Stomach (tissue), 9 donors: Measurements from ENCODE around the gene ATXN1. TPM values are rescaled to one million over a fixed set of nuclear protein-coding genes. Genes with fewer than 3 reads are reported as not detected.

Experiments
- DNase-seq, 2 donors: peaks; one replicate each; pipeline versions ENCODE4 v3.0.0 to v3.0.0-alpha.2; 2013 to 2019
- H3K27ac ChIP-seq, 5 donors: fragments of 200-600 bp in 4 of 5; sonication (generic) in 4 of 5; one replicate each; pipeline ENCODE4 v1.5.1; 2013 to 2019; ENCODE audit warnings: mild to moderate bottlenecking in 1 of 5, moderate library complexity in 1 of 5
- H3K27me3 ChIP-seq, 3 donors: fragments of 200-600 bp; sonication (generic); one replicate each; pipeline ENCODE4 v1.5.1; 2017 to 2019; ENCODE audit warnings: mixed run types in 1 of 3
- H3K36me3 ChIP-seq, 4 donors: fragments of 200-600 bp; sonication (generic); 1 replicate in 3 of 4; 2 replicates in 1 of 4; pipeline ENCODE4 v1.5.1; 2016 to 2019
- H3K4me1 ChIP-seq, 4 donors: fragments of 200-600 bp; sonication (generic); one replicate each; pipeline ENCODE4 v1.5.1; 2016 to 2019
- H3K4me3 ChIP-seq, 4 donors: fragments of 200-600 bp; sonication (generic) in 3 of 4; one replicate each; pipeline ENCODE4 v1.5.1; 2016 to 2019; ENCODE audit warnings: mild to moderate bottlenecking in 1 of 4
- H3K9me3 ChIP-seq, 4 donors: fragments of 200-600 bp; sonication (generic); one replicate each; pipeline ENCODE4 v1.5.1; 2016 to 2019
- CTCF ChIP-seq, 7 experiments: fragments of 450-650 bp in 4 of 7; fragments of 200-600 bp in 3 of 7; sonication (generic) in 3 of 7; IDR thresholded peaks; one replicate each; pipeline ENCODE4 v1.5.1; 2016 to 2019; ENCODE audit warnings: antibody characterized with exemption in 7 of 7, control low read depth in 2 of 7, mild to moderate bottlenecking in 1 of 7
- EP300 ChIP-seq: sonication (generic); formaldehyde crosslinking; IDR thresholded peaks from one replicate; pipeline ENCODE4 v1.6.1; 2017; ENCODE audit warnings: antibody characterized with exemption
- POLR2A ChIP-seq, 4 donors: fragments of 450-650 bp; IDR thresholded peaks; one replicate each; pipeline ENCODE4 v1.6.1; 2016; ENCODE audit warnings: antibody characterized with exemption in 4 of 4, control low read depth in 2 of 4, mild to moderate bottlenecking in 1 of 4, moderate library complexity in 1 of 4
- POLR2AphosphoS5 ChIP-seq, 3 donors: sonication (generic); formaldehyde crosslinking; IDR thresholded peaks; one replicate each; pipeline ENCODE4 v1.6.1; 2016; ENCODE audit warnings: antibody characterized with exemption in 3 of 3
- whole genome bisulfite sequencing, 5 donors: extraction: QIAGEN DNeasy Blood & Tissue Kit in 3 of 5; methylation state at CpG; one replicate each; pipeline versions ENCODE4 v1.1.5 to v1.1.7; 2013 to 2018; 5-methylcytosine and 5-hydroxymethylcytosine counted together
- intact Hi-C: fragments of 100-400 bp; cut with DNase I; formaldehyde crosslinking; loops from one replicate; pipeline ENCODE4 v1.15.1; 2023; ENCODE audit warnings: low total_unique reads
- polyA plus RNA-seq, 3 donors: library from polyadenylated mRNA; stranded (reverse); fragments of 200-250 nt; gene quantifications; one replicate each; pipeline ENCODE4 v1.2.3, GENCODE V29; 2013
- total RNA-seq, 5 donors: library from RNA; depleted of rRNA; stranded (reverse); fragments of >200 nt; gene quantifications; one replicate each; pipeline versions ENCODE4 v1.1.0 to v1.2.3, GENCODE V29; 2014 to 2016
- donor health status: healthy with polysubstance abuse.
- donor health status: Bipolar disorder and iron deficiency.
- donor health status: healthy.

The ATXN1 gene
- total and polyA plus RNA-seq, 8 donors = 5.2 to 106 (median 39.0) TPM

GRCh38 chr6:16608444-16608843 is 152.8 kb downstream of the ATXN1 start:
- no peak for TF ChIP-seq POLR2AphosphoS5 (IDR thresholded peaks at IDR 0.05)
- TF ChIP-seq EP300 = no peak
- no peak for TF ChIP-seq CTCF (IDR thresholded peaks at IDR 0.05)
- TF ChIP-seq POLR2A (IDR thresholded peaks at IDR 0.05) = no peak
- Histone ChIP-seq H3K4me3 (no peak overlapping the region), H3K9me3 (no peaks in the 10 kb centered on the region), H3K4me1 (no peaks in the 10 kb centered on the region), H3K27me3 (no peaks in the 10 kb centered on the region), H3K36me3 (peaks cover 0 to 15% (median 7%) of the 10 kb centered on the region in 4 donors), H3K27ac (no peak overlapping the region)
- intact Hi-C loops = no loop called here
- no peak for DNase-seq
- 69 to 93% (median 86%) methylated on average over 4 of the region's 4 CpGs for WGBS, 5 donors

DNA sequence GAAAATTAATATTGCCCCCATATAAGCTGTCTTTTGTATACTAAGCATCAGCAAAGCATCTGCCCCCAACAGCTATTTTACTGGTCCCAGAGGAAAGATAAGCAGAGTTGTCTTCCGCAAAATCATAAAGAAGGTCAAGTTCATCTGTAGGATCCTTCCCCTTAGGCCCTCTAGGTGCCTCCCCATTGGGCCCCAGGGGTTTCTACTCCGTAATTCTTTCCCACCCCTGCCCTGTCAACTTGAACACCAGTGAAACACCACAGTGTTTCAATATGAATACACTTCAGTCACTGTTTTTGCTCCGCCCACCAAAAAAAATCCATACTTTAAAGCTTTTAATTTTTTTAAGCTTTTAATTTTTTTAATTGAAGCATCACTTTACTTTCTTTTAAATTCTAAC is 159.2 kb downstream of the ATXN1 start:
- Histone ChIP-seq H3K4me1 (no peaks in the 10 kb centered on the region), H3K9me3 (no peaks in the 10 kb centered on the region), H3K36me3 (peaks cover 0 to 17% (median 11%) of the 10 kb centered on the region in 4 donors), H3K27ac (no peak overlapping the region), H3K27me3 (no peaks in the 10 kb centered on the region), H3K4me3 (no peak overlapping the region)
- intact Hi-C loops = no loop called here
- TF ChIP-seq CTCF (IDR thresholded peaks at IDR 0.05) (no peak), EP300 (no peak), POLR2A (IDR thresholded peaks at IDR 0.05) (no peak), POLR2AphosphoS5 (IDR thresholded peaks at IDR 0.05) (no peak)
- DNase-seq = no peak
- WGBS, 5 donors = 81 to 90% (median 88%) methylated on average over 3 of the region's 3 CpGs

- H3K4me1 ChIP-seq = no peaks in the 10 kb centered on the region
- intact Hi-C loops = no loop called here
- no peak overlapping the region for H3K4me3 ChIP-seq
- H3K27me3 ChIP-seq = no peaks in the 10 kb centered on the region
- H3K27ac ChIP-seq = no peak overlapping the region
- no peaks in the 10 kb centered on the region for H3K9me3 ChIP-seq
- peaks cover 0 to 19% (median 13%) of the 10 kb centered on the region in 4 donors for H3K36me3 ChIP-seq
- TF ChIP-seq EP300 (no peak), CTCF (IDR thresholded peaks at IDR 0.05) (no peak), POLR2A (IDR thresholded peaks at IDR 0.05) (no peak), POLR2AphosphoS5 (IDR thresholded peaks at IDR 0.05) (no peak)
- WGBS, 5 donors = 91 to 95% (median 93%) methylated on average over 4 of the region's 4 CpGs
- no peak for DNase-seq
These were observed 160.6 kb downstream of the ATXN1 start for GRCh38 chr6:16600701-16601100.

- Histone ChIP-seq H3K36me3 (peaks cover 0 to 19% (median 12%) of the 10 kb centered on the region in 4 donors), H3K4me3 (no peak overlapping the region), H3K9me3 (no peaks in the 10 kb centered on the region), H3K27ac (no peak overlapping the region), H3K27me3 (no peaks in the 10 kb centered on the region), H3K4me1 (no peaks in the 10 kb centered on the region)
- no peak for DNase-seq
- WGBS, 5 donors = 83 to 91% (median 89%) methylated on average over 3 of the region's 3 CpGs
- TF ChIP-seq POLR2AphosphoS5 (IDR thresholded peaks at IDR 0.05) = no peak
- TF ChIP-seq CTCF (IDR thresholded peaks at IDR 0.05) = no peak
- TF ChIP-seq EP300 = no peak
- no peak for TF ChIP-seq POLR2A (IDR thresholded peaks at IDR 0.05)
- intact Hi-C loops = no loop called here
These were observed 161.2 kb downstream of the ATXN1 start for GRCh38 chr6:16600026-16600425.
